GM12891 (cell line): ENCODE measurements around the gene CST6.

Experiments used
- DNase-seq: peaks from one replicate; pipeline ENCODE4 v3.0.0; 2011; ENCODE audit warnings: low spot score; ENCODE audit not compliant: insufficient read length
- FAIRE-seq: peaks from 2 replicates; lab custom pipeline; 2011; peaks lifted over from hg19 to GRCh38; lab: Jason Lieb, UNC
- PAX5 ChIP-seq: IDR thresholded peaks from 2 replicates; pipeline ENCODE4 v1.6.1; 2011; ENCODE audit warnings: low read length, moderate library complexity, mild to moderate bottlenecking; ENCODE audit not compliant: insufficient read depth, severe bottlenecking
- POLR2A ChIP-seq: IDR thresholded peaks from 2 replicates; pipeline ENCODE4 v1.6.1; 2011; ENCODE audit warnings: low read depth, low read length, control low read depth
- POLR2AphosphoS5 ChIP-seq: IDR thresholded peaks from 2 replicates; pipeline ENCODE4 v1.6.1; 2011; ENCODE audit warnings: low read depth, low read length, control low read depth
- POU2F2 ChIP-seq: IDR thresholded peaks from 2 replicates; pipeline ENCODE4 v1.6.1; 2011; ENCODE audit warnings: low read depth, mild to moderate bottlenecking, control low read depth, low read length, moderate library complexity
- SPI1 ChIP-seq: IDR thresholded peaks from 2 replicates; pipeline ENCODE4 v1.6.1; 2011; ENCODE audit warnings: low read depth, low read length, control low read depth
- TAF1 ChIP-seq: IDR thresholded peaks from 2 replicates; pipeline ENCODE4 v1.6.1; 2011; ENCODE audit warnings: low read depth, low read length, control low read depth

The CST6 gene

DNA sequence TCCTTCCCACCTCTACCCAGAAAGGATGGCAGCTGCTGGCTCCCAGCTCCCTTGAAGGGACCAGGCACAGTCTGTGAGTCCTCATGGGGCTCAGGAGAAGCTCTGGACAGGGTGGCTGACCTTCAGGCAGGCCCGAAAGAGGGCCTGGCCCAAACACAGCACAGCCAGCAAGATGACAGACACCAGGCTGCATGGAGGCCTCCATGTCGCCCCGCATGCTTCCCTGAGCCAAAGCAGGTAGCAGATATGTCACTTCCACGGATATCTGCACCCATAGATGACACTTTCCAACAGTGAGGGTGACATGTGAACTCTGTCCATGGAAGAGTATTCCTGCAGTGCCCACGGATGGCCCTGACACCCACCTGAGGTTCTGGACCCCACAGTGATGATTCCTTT is 28.2 kb upstream of the CST6 start:
- FAIRE-seq (no peak), DNase-seq (no peak)
- TF ChIP-seq SPI1 (no peak), TAF1 (no peak), POU2F2 (no peak), PAX5 (no peak), POLR2A (no peak), POLR2AphosphoS5 (no peak)

DNA sequence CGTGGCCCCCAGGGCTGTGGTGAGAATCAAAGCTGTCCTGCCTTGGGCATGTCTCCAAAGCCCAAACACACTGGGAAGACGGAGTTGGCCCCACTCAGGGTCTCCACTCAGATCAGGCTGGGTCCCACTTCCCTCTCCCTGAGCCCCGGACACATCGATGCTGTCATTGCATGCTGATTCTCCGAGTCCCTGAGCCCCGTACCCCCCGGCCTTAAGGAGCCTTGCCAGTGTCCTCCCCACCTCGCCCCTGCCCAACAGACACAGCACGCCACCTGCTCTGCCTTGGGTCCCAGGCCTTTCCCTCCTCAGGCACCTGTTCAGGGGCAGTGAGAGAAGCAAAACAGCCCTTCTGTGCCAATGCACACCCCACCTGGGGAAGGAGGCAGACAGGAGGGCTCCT is 24.5 kb upstream of the CST6 start:
- DNase-seq (no peak), FAIRE-seq (no peak)
- TF ChIP-seq PAX5 (no peak), POU2F2 (no peak), POLR2A (no peak), TAF1 (no peak), POLR2AphosphoS5 (no peak), SPI1 (no peak)

- DNase-seq (peak; percentile 85), FAIRE-seq (peak; percentile 98)
- TF ChIP-seq SPI1 (peak; percentile 52), TAF1 (no peak)
Measured at GRCh38 chr11:65988791-65989592, 22.8 kb upstream of the CST6 start.

- FAIRE-seq (no peak), DNase-seq (no peak)
- TF ChIP-seq POU2F2 (no peak), TAF1 (no peak), POLR2AphosphoS5 (no peak), POLR2A (no peak), PAX5 (no peak), SPI1 (no peak)
Measured at GRCh38 chr11:65992056-65992455, 19.8 kb upstream of the CST6 start.

- no peak for FAIRE-seq
- TF ChIP-seq POLR2AphosphoS5 (no peak), POU2F2 (no peak), POLR2A (no peak), SPI1 (no peak), TAF1 (no peak)
- no peak for DNase-seq
Measured at GRCh38 chr11:65997286-65997685, 14.5 kb upstream of the CST6 start.

DNA sequence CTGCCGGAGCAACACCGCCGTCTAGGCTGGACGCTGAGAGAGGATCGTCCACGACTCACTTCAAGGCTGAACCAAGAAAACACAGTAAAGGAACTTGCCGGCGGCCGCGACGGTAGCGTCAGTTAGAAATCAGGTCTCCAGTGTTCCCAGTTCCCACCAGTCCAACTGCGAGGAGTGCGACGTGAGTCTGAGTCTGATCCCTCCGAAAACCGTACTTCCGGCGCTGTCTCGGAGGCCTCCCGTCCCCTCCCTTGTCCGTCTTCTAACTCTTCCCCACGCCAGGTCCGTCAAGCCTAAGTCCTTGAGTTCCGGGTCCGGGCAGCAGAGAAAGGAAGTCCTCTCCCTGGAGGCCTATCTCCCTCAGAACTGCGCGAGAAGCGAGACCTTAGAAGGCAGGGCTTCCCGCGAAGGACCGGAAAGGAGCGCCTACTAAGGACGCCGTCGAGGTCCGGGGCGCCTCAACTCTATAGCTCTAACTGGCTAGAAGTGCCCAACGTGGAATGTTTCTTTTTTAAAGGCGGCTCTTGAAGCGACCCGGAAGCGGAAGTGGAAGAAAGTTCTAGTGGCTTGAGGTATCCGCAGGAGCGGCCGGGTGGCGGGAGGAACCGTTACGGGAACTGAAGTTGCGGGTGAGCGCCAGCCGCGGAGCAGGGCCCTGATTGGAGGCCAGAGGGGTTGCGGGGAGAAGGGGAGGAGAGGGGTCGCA is 9.7 kb upstream of the CST6 start, which contains the start of the genes BANF1 and EIF1AD:
TSS of gene BANF1 (plus strand) at position 562 of the 706 bp plus-strand sequence. CDS start 748 bp downstream, outside the sequence.
TSS of gene EIF1AD (minus strand) at position 216 of the 706 bp plus-strand sequence. CDS start 1,768 bp downstream, outside the sequence.
- TF ChIP-seq TAF1: peak; percentile 91
- peak; percentile 59; the same call in 1 of the 2 replicates for TF ChIP-seq SPI1
- TF ChIP-seq POU2F2: peak; percentile 70; the same call in 1 of the 2 replicates
- TF ChIP-seq PAX5: peak; percentile 31
- TF ChIP-seq POLR2AphosphoS5: peak; percentile 93
- peak; percentile 94 for TF ChIP-seq POLR2A
- FAIRE-seq: peak; percentile 90
- DNase-seq: peak; percentile 86

- TF ChIP-seq TAF1: no peak
- no peak; the same call in 1 of the 2 replicates for TF ChIP-seq POLR2A
- no peak for TF ChIP-seq SPI1
- TF ChIP-seq POLR2AphosphoS5: no peak
- no peak for TF ChIP-seq POU2F2
- no peak for TF ChIP-seq PAX5
- peak; percentile 85 for FAIRE-seq
- peak; percentile 67 for DNase-seq
Measured at GRCh38 chr11:66002648-66003225, 9.1 kb upstream of the CST6 start.

DNA sequence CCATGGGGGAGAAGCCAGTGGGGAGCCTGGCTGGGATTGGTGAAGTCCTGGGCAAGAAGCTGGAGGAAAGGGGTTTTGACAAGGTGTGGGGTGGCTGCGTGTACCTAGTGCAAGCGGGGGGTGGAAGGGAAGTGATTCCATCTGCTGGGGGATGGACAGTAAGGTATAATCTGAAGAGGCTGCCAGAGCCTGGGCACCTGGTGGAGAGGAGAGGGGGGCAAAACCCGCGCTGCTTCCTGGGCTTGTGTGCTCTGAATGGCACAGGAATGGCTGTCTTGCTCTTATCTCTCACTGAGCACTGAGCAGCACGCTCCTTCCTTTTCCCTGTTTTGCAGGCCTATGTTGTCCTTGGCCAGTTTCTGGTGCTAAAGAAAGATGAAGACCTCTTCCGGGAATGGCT is 8.5 kb upstream of the CST6 start:
- no peak for DNase-seq
- no peak for FAIRE-seq
- no peak for TF ChIP-seq SPI1
- no peak for TF ChIP-seq POLR2AphosphoS5
- no peak for TF ChIP-seq TAF1
- TF ChIP-seq POLR2A: no peak
- no peak for TF ChIP-seq PAX5
- no peak for TF ChIP-seq POU2F2

GRCh38 chr11:66004186-66004585 is 7.6 kb upstream of the CST6 start:
- no peak for TF ChIP-seq TAF1
- no peak for TF ChIP-seq POU2F2
- no peak for TF ChIP-seq SPI1
- no peak; the same call in 1 of the 2 replicates for TF ChIP-seq POLR2A
- no peak for TF ChIP-seq PAX5
- no peak for TF ChIP-seq POLR2AphosphoS5
- DNase-seq (no peak), FAIRE-seq (no peak)
